ENCODE data around the gene ARL6IP4.

- TF ChIP-seq CTCF (IDR thresholded peaks at IDR 0.05) (no peak), POLR2A (IDR thresholded peaks at IDR 0.05) (no peak), POLR2AphosphoS5 (IDR thresholded peaks at IDR 0.05) (no peak)
Observed at GRCh38 chr12:122982963-122983788, 2.7 kb downstream of the ARL6IP4 start.

Data from suprapubic skin (tissue), 4 donors.